Parathyroid adenoma (tissue), 2 donors: ENCODE results near the gene SMAD3.

Experiments
- H2AFZ ChIP-seq: fragments of 300-600 bp; sonication (generic); one replicate; pipeline ENCODE4 v1.7.0; 2017; ENCODE audit warnings: antibody characterized with exemption, mild to moderate bottlenecking
- H3K27ac ChIP-seq: fragments of 300-600 bp; sonication (generic); one replicate; pipeline ENCODE4 v1.7.0; 2017
- H3K27me3 ChIP-seq: fragments of 300-600 bp; sonication (generic); one replicate; pipeline ENCODE4 v1.7.0; 2017; ENCODE audit warnings: low read length; ENCODE audit not compliant: control insufficient read depth, insufficient read depth
- H3K36me3 ChIP-seq: fragments of 300-600 bp; sonication (generic); one replicate; pipeline ENCODE4 v1.7.0; 2017; ENCODE audit warnings: low read length; ENCODE audit not compliant: control insufficient read depth, insufficient read depth
- H3K4me1 ChIP-seq: fragments of 300-600 bp; sonication (generic); one replicate; pipeline ENCODE4 v1.7.0; 2017; ENCODE audit warnings: control low read depth
- H3K4me2 ChIP-seq: fragments of 300-600 bp; sonication (generic); one replicate; pipeline ENCODE4 v1.7.0; 2017; ENCODE audit warnings: low read length
- H3K4me3 ChIP-seq: fragments of 300-600 bp; sonication (generic); one replicate; pipeline ENCODE4 v1.7.0; 2017; ENCODE audit warnings: low read depth, low read length
- H3K79me2 ChIP-seq: fragments of 300-600 bp; sonication (generic); one replicate; pipeline ENCODE4 v1.7.0; 2017; ENCODE audit warnings: control low read depth
- H3K9ac ChIP-seq: fragments of 300-600 bp; sonication (generic); one replicate; pipeline ENCODE4 v1.7.0; 2017; ENCODE audit warnings: mild to moderate bottlenecking
- H3K9me3 ChIP-seq: fragments of 300-600 bp; sonication (generic); one replicate; pipeline ENCODE4 v1.7.0; 2017; ENCODE audit warnings: low read length; ENCODE audit not compliant: control insufficient read depth
- CTCF ChIP-seq: fragments of 300-600 bp; sonication (generic); IDR thresholded peaks from one replicate; pipeline ENCODE4 v1.7.0; 2017; ENCODE audit warnings: antibody characterized with exemption, mild to moderate bottlenecking
- donor health status: primary hyperparathyroidism.

Gene SMAD3

GRCh38 chr15:67047149-67047661, 18.2 kb upstream of the SMAD3 start:
- no peak for TF ChIP-seq CTCF
- no peak overlapping the region for H3K9ac ChIP-seq
- H3K27ac ChIP-seq, result no peak overlapping the region
- no peak overlapping the region for H3K4me2 ChIP-seq
- H3K79me2 ChIP-seq, result no peaks in the 10 kb centered on the region
- H3K4me3 ChIP-seq, result no peak overlapping the region
- H3K4me1 ChIP-seq, result peaks cover 6% of the 10 kb centered on the region
- H3K27me3 ChIP-seq, result no peaks in the 10 kb centered on the region
- no peaks in the 10 kb centered on the region for H3K36me3 ChIP-seq
- no peak overlapping the region for H2AFZ ChIP-seq
- no peaks in the 10 kb centered on the region for H3K9me3 ChIP-seq

GRCh38 chr15:67048281-67049279, 16.8 kb upstream of the SMAD3 start:
- Histone ChIP-seq H3K4me1 (peaks cover 6% of the 10 kb centered on the region), H3K27ac (no peak overlapping the region), H3K9ac (no peak overlapping the region), H3K27me3 (no peaks in the 10 kb centered on the region), H3K79me2 (no peaks in the 10 kb centered on the region), H2AFZ (no peak overlapping the region), H3K4me3 (no peak overlapping the region), H3K4me2 (no peak overlapping the region), H3K9me3 (no peaks in the 10 kb centered on the region), H3K36me3 (no peaks in the 10 kb centered on the region)
- no peak for TF ChIP-seq CTCF

GRCh38 chr15:67049351-67050044, 15.9 kb upstream of the SMAD3 start:
- H3K79me2 ChIP-seq, result no peaks in the 10 kb centered on the region
- peaks cover 6% of the 10 kb centered on the region for H3K4me1 ChIP-seq
- no peaks in the 10 kb centered on the region for H3K9me3 ChIP-seq
- H3K4me3 ChIP-seq, result no peak overlapping the region
- H3K36me3 ChIP-seq, result no peaks in the 10 kb centered on the region
- H3K27me3 ChIP-seq, result no peaks in the 10 kb centered on the region
- H3K27ac ChIP-seq, result no peak overlapping the region
- no peak overlapping the region for H2AFZ ChIP-seq
- H3K9ac ChIP-seq, result no peak overlapping the region
- no peak for TF ChIP-seq CTCF
- no peak overlapping the region for H3K4me2 ChIP-seq

GRCh38 chr15:67050062-67050461, 15.3 kb upstream of the SMAD3 start:
- H3K4me1 ChIP-seq, result peaks cover 6% of the 10 kb centered on the region
- no peak overlapping the region for H3K4me2 ChIP-seq
- TF ChIP-seq CTCF, result no peak
- H3K9ac ChIP-seq, result no peak overlapping the region
- no peak overlapping the region for H3K4me3 ChIP-seq
- no peaks in the 10 kb centered on the region for H3K9me3 ChIP-seq
- no peak overlapping the region for H3K27ac ChIP-seq
- no peaks in the 10 kb centered on the region for H3K27me3 ChIP-seq
- no peaks in the 10 kb centered on the region for H3K79me2 ChIP-seq
- no peaks in the 10 kb centered on the region for H3K36me3 ChIP-seq
- H2AFZ ChIP-seq, result peak overlapping the region; percentile 33
